Stimulated activated CD4-positive, alpha-beta T cell treated with anti-CD3 and anti-CD28 coated beads, Interleukin-12 subunit alpha, Interleukin-12 subunit beta, amount 100 ng/mL, for 4 hours (primary cell): Measurements from ENCODE around the gene PTPRE.

Experiments used
- DNase-seq: peaks from one replicate; pipeline ENCODE4 v3.0.0-alpha.2; 2020

The PTPRE gene

DNA sequence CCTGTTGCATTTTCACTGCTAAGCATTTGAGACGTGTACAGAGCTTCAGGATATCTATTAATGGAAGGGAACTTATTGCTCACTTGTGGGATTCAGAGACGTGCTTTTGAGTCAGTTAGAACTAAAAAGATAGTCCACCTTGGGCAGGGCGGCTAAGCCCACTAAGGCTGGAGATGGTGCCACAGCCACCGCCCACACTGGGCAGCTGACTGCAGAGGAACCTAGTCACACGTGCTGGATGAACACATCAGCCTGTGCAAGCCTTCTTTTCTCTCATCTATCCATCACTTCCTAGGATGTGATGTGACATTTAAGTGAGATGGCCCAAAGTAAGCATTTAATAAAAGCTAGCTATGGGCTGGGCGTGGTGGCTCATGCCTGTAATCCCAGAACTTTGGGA, 78.0 kb downstream of the PTPRE start:
- no peak for DNase-seq

DNA sequence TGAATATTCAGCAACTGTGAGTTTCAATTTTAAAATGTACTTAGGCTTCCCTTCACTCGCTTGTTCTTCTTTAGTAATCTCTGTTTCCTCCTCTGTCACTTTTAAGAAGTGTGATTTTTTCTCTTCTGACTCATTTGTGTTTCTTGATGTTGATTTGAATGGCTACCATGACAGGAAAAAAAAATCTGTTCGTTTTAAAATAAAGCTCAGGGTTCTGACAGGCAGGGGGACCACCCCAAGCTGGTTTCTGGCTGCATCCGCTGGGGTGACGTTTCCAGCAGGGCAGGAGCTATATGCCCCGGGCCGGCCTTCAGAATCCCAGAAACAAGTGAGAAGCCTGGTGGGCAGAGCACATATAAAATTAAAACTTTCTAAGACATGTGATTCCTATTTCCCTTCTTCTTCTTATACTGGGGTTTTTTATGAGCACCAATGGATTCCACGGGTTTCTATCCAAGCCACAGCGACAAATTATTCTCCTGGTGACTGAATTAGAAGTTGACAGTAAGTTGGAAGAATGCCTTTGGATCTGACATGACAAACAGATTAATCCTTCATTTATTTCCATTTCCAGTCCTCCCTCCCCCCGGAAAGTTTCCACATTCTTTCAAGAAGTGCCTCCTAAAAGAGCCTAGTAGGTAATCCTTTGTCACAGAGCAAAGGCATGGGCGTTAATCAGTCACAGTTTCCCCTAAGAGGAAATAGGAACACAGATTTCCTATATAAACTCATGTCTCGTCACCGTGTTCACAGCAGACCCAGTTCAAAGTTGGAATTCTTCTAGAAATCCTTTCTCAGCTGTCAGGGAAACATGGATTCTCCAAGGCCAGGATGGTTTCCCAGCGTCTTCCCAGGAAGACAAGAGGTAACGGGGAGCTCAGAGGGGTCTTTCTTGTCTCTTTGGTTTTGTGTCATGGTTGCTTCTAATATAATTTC, 79.9 kb downstream of the PTPRE start:
- no peak for DNase-seq

DNA sequence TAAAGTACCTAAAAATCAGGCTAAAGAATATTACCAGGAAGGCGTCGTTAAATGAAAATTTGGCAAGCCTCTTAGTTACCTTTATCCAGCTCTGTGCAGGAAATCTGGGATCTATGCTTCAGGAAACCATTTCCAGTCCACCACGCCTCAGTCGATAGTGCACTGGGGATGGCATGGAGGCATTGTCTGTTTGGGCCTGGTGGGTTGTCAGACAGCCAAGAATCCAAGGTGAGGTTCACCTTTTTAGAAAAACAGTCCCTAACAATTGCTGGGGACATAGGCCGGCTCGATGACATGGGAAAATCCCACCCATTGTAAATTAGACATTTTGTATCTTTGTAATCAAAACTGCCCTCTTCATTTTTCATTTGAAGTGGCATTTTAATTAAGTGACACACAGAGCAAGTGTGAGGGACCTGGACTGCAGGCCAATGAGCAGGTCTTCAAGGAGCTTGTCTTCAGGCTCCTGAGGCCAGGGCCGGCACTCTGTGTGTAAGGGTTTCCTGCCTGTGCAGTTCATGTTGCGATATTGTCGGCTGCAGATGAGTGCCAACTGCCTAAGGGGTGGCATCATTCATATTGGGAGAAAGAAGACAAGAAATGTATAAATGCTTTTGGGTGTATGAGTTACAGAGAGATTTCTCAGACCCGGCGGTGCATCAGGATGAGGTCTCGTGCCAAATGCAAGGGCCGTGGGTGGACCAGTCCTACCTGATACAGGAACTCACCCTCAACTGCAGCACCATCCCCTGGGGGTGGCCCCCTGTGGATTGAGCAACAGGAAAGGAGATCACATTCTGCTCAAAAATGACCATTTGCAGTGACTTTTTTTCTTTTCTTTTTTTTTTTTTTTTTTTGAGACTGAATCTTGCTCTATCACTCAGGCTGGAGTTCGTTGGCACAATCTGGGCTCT, 80.8 kb downstream of the PTPRE start:
- DNase-seq, result no peak

DNA sequence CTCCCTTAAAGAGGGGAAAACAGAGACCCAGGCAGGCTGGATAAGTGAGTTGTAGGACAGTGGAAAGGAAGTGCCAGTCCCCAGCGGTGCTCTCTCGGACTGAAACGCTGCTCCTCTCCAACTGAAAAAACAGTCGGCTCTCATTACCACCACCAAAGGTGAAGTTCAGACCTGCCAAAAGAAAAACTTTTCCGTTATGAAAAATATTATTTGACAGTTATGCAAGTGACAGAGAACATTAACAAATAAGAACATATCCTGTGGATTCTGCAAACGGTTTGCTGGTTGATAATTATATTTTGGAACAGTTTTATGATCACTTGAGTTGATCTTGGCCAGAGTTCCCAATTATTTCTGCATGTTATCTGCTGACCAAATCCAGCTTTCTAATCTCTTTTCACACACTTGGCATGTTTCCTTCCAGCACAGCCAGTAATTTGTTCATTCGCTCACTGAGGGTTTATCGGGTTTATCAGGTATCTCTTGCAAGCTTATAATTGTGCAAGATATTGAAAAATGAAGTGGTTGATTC, 82.6 kb downstream of the PTPRE start:
- no peak for DNase-seq

DNA sequence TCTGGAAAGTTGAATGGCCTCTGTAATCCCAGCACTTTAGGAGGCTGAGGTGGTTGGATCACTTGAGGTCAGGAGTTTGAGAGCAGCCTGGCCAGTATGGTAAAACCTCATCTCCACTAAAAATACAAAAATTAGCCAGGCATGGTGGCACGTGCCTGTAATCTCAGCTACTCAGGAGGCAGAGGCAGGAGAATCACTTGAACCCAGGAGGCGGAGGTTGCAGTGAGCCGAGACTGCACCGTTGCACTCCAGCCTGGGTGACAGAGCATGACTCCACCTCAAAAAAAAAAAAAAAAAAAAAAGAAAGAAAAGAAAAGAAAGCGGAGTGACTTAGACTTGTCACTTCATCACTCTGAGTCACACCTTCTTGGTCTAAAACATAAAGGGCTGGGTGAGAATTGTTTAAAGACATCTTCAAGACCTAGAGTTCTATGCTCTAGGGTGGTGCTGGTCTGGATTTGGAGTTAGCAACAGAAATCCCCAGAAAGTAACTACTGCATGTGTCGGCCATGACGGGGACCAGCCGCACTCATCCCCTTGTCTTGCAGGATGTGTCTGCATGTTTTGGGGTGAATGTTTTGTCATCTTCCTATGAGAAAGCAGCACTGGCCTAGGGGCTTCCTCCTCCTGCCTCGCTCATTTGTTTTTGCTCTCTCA, 83.4 kb downstream of the PTPRE start:
- DNase-seq, result peak; percentile 26

DNA sequence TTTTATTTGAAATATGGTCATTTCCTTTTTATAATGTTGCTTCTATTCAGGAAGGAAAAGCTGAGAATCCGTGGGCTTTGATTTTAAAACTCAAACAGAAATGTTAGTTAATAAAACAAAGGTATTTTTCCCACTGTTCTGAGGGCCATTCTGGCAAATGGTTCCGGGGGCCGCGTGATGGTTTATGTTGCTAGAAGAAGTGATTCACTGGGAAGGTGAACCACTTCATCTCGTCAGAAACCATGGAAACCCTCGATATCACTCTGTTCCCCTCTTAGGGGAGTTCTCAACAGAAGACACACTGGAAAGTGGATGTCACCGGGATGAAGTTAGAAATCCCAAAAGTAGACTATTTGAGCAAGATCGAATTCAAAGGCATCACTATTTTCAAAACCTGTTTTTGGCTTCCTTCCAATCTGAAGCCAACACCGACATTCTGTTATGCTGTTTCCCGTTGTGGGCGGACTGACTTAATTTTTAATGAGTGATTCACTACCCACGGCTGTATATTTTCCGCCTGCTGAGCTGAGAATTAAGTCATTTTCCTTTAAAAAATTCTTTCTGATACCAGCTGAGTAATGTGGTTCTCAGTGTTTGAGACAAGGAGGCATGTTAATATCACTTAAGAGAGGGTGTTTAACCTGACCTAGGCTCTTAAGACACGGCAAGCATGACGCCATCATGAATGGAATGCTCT, 84.1 kb downstream of the PTPRE start:
- peak; percentile 46 for DNase-seq

DNA sequence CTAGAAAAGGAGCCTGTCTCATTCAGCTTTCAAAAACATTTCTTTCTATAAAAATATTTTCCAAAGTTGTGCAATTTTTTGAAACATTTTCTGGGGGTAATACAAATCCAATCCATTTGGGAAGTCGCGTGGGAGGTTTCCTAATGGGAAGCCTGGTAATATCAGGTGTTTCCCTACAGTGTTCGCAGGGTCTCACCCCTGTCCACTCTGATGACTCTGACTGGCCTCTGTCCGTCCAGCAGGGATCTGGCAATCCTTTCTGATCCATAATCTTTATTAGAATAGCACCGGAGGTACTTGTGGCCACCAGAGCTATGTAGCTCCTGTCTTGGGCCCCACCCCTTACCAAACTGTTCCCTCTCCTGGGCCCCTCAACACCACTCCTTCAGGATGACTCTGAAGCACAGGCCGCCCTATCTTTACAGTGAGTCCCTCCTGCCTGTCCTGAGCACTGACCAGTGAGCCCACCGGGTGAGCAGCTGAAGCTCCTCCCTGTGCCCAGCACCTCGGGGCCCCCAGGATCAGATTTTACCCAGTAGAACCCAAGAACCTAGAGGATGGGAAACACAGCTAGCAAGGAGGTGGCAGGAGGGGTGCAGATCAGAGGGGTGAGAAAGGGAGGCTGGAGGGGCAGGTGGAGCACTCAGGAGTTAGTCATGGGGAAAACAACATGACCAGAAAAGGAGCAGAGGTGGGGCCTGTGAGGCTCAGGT, 84.8 kb downstream of the PTPRE start:
- no peak for DNase-seq

DNA sequence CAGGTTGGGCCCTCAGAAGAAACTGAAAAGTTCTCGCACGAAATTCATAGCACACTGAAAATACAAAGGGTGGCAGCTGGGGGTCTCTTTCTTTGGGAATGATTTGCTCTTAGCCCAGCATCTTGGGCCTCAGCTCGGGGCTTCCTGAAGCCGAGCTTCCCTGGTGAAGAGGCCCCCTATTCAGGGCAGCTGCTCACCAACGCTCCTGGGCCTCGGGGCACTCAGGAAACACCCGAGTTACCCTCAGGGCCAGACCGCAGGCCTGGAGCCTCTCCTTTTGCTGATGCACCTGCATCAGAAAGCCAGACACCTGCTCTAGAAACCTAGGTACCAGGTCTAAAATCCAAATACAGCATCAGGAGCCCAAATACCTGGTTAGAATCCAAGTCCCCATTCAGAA, 85.5 kb downstream of the PTPRE start:
- DNase-seq, result no peak

DNA sequence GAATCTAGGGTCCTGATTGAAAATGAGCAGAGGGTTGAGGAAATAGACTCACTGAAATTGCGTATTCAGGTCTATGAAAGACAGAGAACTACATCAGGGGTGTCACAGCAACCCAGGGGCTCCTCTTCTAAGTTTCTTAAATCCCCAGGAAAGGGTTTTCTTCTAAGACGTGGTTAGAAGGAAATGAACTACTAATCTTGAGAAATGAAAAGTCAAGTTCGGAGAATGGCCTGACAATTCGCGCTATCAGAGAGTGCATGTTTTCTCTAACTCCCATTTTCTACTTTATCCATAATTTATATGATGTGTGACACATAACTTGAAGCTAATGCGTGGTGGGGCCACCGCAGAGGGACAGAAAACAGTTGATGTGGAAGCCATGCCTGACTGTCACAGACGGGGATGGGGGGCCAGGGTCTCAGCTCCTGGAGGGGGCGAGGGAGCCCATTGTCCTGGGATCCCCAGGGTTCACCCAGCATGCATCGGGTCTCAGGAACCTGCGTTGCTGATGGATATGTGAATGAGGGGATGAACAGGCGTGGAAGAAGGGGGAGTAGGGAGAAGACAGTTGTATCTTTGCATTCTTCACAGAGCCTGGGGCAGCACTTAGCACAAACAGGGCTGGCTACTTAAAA, 86.3 kb downstream of the PTPRE start:
- no peak for DNase-seq

DNA sequence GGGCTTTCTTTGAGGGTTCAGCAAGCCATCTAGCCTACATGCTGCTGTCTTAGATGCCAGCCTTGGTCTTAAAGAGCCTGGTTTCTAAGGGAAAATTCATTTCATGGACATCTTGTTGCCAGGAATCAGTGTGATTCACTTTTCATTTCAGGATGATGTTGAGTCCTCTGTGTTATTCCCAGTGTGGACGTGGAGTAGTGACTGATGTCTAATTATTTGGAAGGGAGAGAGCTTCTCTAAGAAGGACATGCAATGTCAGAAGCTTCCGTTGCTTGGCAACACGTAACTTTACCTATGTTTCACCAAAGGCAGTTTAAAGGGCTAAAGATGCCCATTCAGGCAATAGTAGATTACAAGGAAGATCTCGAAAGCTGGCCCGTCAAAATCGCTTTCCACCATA, 89.0 kb downstream of the PTPRE start:
- DNase-seq, result no peak

DNA sequence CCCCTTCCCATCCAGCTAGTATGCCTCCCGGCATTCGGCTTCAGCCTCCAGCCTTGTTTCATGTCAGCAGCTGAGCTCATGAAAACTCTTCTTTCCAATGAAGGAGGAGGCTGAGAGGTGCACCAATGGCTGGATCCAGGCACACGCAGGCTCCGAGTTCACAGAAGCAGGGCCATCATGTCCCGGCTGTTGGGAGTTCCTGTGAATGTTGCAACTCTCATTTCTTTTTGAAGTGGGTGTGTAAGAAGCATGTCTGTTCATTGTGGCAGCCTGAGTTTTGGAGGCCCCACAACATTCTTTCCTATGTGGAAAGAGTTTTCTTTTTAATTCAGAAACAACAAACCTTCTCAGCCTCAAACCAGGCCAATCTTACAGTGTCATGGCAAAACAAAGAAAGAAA, 89.7 kb downstream of the PTPRE start:
- DNase-seq, result no peak

DNA sequence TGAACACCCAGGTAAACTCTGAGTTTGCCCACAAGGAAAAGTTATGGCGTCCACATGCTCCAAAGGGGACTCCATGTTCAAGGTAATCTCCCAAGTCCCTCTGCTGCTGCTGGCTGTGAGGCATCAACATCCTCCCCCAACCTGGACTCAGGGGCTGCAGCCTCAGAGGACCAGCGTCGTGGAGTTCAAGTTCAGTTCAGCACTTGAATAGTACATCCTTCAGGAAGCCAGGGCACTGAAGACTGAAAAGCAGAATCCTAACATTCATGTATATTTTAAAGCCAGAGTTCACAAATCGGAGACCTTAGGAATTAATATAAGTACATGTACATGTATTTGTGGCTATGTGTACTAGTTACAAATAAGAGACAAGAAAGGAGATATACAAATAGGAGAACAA, 90.4 kb downstream of the PTPRE start:
- no peak for DNase-seq

DNA sequence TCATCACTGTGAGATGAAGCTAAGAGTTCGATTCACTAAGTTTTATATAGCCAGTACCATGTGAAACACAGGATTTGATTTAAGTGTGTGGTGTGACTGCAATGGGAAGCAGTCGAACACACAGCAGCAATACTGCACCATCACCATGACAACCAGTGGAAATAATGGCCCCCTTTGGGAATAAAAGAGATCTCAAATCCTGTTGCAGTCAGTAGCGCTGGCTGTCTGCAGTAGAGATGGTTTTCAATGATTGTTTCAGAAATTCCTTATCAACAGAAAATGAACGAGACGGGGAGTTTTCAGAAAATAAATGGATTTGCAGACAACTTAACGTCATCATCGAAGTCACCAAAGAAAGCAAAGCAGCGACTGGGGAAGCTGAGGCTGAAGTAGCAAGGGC, 91.0 kb downstream of the PTPRE start:
- DNase-seq, result no peak

DNA sequence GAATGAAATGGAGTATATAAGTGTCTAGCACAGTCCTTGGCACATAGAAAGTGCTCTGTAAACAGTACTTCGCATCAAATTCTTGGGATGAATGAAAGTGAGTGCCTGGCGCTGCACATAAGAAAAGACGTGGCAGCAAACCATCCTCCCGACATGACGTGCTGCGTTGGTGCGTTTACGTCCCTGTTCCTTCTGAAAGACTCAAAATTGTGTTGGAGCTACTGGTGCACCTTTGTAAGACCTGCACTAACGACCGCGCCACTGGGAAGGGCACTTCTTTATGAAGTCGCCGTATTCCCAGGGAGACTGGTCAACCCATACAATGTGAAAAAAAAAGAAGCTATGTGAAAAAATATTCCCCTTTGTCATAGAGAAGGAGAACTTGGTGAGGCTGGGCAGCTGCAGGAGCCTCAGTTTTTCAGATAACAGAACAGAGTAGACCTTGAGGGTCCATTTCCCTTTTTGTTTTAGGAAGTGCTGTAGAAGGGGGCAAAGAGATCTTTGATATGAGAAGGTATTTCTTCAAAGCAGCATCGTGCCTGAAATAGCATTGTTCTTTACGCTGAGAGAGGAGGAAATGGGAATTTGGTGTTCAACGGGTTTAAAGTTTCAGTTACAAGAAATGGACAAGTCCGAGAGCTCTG, 91.7 kb downstream of the PTPRE start:
- no peak for DNase-seq

DNA sequence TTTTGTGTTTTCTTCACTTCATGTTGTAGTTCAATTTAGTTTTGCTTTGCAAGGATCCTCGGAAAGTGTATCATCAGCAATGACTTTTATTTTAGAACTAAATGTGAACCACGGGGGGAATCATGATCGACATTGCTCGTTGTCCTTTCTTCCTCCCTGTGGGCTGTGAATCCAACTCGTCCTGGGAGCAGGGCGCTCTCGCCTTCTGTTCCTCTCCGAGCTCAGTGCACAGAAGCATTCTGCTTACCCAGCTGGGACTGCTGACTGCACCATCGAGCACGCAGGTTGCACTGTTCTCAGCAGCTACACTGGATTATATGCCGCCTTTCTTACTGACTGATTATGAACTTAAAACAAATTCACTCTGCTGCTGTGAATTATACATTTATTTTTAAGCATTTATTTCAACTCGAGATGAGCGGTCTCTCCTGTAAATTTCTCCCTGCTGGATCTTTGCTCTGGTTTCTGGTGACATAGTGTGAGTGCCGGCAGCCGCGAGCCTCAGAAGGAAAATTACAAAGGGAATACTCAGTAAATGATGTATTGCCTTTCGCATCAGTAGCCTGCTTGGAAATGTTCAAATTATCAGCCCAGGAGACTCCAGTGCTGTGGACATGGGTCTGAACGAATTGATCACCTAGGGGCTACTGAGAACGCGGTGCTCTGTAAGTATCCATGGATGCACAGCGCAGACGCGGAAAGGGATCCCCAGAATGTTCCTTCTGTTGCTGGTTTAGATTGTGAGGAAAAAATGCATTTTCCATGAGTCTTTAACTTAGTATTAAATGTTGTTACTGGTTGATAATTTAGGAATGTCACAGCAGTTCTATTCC, 92.6 kb downstream of the PTPRE start:
- no peak for DNase-seq

DNA sequence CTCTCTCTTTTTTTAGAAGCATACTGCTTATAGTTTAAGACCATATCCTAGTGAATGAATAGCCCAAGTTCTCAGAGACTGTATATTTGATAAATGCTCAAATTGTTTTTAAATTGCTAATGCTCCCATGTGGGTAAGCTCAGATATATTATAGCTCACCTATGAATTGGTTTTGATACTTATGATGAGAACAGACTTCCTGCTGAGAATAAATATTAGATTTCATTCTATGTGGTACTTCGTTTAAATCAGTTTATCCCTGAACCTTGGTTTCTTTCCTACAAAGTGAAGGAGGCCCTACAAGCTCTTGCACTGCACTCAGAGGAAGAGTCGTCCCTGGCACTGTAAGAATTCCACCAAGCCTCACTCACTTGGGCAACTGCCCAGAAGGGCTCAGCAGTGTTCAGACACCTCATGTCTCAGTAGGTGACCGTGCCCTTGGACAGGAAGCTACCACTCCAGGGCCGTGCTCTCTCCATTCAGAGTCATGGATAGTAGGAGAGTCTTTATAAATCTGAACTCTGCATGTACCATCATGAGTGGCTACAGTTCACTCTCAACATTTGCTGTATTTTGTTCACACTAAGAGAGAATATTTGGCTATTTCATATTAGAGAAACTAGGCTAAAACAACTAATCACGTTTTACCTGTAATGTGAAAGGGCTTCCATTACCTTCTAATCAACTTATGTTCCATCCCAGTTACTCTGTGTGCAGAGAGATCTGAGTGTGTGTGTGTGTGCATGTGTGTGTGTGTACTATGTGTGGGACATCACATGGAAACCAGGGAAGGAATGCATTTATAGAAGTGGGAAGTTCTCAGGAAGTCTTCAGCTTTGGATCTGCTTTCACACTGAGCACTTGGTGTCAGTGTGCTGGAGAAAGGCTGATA, 93.8 kb downstream of the PTPRE start:
- no peak for DNase-seq

DNA sequence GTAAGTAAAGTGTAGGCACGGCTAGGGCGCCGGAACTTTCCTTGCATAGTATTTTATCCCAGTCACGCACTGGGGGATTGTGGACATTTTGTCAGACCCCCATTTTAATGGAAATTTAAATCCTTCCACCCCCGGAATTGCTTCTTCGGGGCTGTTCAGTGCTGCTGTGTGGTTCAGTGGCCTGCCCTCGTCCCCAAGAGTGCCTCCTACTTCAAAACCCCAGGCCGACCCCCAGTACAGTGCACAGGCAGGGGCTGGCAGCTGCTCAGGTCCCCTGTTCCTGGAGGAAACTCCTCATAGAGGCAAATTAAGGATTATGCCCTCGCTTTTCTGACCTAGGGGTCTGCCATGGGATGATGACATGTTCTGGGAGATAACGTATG, 94.5 kb downstream of the PTPRE start:
- no peak for DNase-seq

DNA sequence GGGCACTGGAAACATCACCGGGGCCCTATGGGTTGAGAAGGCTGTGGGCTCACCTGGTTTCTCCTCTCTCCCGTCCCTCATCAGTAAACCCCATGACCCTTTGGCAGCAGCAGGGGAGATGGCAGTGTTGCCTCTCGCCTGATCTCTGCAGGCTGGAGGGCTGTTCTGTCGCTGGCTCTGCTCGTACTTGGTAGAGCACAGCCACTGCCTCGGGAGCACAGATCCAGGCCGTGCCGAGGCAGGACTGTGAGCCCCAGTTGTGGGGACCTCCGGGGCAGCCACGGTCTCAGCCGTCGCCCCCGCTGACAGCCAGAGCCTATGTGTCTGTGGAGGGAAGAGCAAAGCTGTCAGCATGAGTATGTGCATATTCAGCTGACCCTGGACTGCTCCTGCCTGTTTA, 94.9 kb downstream of the PTPRE start:
- DNase-seq, result no peak

DNA sequence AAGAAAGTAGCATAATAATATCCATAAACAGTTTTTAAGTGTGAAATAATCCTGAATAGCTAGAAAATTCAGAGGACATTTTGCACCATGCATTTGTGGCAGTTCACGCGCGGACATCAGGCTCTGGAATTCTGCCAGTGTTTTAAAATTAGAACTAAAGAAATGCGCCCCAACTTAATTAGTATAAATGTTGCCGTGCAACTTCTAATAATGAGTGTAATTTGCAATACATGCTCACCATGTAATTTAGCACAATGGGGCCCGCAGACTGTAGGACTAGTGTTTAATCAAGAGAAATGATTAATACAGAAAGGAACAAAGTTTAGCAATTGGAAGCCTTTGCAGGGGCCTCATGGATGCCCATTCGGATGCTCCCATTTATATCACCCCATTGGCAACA, 96.6 kb downstream of the PTPRE start:
- DNase-seq, result no peak
